Ramos (cell line): ENCODE data around the gene GABRB1.

Experiments
- in situ Hi-C: fragments of 300-500 bp; cut with MboI; formaldehyde crosslinking; loops from one replicate; pipeline ENCODE4 v1.14.3; 2022; ENCODE audit warnings: low sequenced_read_pairs; ENCODE audit not compliant: unreplicated experiment

GABRB1 gene

DNA sequence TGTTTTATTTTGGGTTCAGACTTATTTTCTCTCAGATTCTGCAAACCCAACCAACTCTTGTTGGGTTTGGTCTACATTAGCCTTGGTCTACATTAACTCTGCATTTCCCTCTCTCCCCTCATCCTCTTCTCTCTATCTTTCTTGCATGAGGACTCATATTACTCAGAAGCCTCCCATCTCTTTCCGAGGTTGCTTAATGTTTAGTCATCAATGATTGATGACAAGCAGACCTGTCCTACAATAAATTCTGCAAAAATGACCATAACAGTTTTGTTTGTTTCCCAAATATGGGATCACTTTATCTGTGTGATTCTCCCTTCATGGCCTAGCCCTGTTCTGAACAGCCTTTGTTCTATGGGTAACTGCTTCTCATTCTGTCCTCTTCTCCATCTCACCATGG lies 75.2 kb downstream of the GABRB1 start:
- in situ Hi-C loops, result no loop called here

DNA sequence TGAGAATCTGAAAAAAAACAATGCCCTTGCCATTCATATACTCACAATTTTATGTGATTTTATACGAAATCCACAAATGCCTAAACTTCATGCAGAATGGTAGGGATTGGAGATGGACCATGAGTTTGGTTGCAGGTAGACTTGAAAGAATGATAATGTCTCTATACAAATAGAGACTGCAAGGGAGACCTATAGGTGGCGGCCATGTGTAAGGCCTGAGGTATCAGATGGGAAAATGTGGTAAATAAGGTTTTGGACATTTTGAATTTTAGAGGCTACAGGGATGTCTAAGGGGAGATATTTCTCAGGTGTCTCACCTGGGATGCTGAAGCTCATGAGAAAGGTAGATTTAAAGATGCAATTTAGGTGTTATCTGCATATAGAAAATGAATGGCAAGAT lies 78.0 kb downstream of the GABRB1 start:
- in situ Hi-C loops, result no loop called here

DNA sequence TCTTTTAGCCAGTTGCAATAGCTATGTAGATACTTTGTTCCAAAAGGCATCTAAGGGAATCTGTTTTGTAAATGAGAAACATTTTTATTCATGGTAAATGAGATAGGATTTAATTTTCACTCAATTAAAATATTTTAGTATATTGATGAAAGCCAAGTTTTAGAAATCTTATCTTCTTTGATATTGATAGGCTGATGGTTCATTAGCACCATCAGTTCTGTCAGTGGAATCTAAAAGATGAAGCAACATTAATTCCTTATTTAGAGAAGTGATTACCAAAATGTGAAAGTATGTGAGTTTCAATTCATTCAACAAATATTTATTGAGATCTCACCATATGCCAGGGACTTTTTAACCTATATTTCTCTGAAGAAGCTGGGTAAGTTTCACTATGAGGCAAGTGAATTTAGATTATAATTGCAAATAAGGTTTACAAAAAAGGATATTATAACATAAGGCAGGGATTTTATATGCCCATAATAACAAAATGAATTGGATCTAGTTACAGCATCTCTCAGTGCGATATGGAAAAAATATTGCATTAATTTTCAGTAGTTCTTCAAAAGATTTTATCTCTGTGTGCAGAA lies 79.3 kb downstream of the GABRB1 start:
- in situ Hi-C loops, result no loop called here

DNA sequence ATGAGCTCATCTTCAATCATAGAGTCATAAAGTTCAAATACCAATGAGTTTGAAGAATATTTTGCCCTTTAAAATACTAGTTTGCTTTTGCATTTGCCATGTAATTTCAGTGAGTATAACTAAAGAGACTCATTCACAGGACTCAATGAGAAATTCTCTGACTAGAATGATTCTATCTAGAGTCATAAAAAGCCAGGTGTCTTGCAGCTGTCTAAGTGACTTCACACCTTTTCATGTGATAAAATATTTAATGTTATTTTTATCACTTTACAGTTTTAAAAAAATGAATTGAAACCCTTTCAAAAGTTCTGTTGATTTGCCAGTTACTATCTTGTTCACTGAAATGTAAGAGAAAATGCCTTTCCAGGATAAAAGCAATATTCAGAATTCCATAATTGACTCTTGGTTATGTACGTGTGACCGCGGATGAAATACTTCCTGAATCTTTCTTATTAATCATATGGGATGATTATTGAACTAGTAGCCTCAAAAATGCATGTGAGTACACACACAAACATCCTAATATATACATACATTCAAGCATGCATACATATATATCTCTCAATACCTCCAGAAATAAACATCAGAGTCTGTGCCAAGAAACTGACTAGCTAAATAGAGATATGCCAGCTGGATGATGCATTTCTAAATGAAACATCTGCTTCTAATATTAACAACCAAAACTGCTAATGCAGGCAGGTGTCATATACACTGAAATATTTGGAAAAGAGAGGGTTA lies 87.0 kb downstream of the GABRB1 start:
- in situ Hi-C loops, result no loop called here

DNA sequence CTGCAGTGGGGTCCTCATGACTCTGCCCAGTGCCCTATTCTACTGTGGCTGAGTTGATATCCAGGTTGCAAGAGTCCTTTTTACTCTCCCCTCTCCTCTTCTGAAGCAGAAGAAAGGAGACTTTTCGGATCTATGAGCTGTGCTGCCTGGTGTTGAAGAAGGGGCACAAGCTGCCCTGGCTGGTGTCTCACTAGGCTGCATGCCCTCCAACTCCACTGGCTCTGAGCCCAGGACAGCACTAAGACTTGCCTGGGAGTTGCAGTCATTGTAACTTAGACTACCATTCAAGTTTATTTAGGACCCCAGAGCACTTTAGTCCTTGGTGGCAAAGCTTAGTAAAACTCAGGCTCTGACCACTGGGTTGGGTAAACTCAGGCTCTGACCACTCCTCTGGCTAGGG lies 89.4 kb downstream of the GABRB1 start:
- in situ Hi-C loops, result no loop called here

DNA sequence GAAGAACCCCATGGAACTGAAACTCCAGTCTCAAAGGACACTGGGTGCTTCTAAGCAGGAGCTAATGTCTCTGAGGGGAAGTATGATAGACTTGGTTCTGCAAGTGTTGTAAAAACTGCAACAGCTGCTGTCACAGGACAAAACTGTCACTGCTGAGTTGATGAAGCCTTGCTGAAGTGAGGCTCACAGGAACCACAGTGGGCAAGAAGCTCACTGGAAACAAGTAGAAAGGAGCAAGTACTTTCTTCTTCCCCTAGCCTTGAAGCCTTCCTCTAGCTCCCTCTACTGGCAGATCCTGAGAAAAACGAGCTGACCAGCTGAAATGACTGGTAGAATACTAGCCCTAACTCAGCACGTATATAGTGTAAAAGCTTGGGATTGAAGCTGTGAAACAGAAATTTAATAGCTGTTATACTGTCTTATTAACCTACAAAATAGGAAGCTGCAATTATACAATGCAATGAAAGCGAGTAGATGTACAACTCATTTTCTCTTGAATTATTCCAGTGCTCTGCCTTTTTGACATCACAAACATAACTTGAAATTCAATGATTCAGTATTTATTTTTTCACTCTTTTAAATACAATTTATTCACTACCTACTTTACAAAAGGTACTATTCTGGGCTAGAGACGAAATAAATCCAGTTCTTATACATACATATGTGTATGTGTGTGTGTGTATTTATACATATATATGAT lies 91.4 kb downstream of the GABRB1 start:
- in situ Hi-C loops, result no loop called here

DNA sequence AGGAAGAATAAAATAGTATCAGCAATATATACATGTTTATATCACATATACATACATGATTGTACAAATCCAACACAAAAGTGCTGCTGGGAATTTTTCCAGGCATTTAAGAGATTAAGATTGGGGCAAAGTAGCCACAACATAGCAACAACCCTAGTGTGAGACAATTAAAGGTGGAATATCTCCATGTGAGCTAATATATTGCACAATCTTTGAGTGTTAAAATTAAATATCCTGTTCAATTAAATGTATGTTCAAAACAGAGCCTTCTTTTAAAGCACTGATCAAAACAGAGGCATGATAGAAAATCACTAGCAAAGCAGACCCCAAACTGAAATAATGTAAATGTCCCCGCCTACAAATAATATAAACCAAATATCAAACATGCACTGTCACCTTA lies 97.6 kb downstream of the GABRB1 start:
- in situ Hi-C loops, result no loop called here

DNA sequence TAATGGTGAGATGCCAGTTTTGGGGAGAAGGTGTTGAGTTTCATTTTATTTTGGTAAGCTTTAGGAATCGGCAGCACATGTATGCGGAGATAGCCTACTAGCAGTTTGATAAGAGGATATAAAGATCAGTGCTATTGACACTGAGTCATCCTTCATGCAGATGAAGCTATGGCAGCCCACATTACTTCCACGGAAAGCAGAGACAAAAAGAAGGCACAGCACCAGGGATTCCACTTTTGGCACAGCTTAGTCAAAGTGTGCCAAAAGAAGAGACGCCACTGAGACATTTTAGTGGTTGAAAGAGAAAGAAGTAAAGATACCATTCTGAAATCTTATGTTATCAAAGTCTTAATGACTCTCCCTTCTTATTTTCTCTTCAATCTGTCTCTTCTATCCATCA lies 103.8 kb downstream of the GABRB1 start:
- in situ Hi-C loops, result no loop called here

DNA sequence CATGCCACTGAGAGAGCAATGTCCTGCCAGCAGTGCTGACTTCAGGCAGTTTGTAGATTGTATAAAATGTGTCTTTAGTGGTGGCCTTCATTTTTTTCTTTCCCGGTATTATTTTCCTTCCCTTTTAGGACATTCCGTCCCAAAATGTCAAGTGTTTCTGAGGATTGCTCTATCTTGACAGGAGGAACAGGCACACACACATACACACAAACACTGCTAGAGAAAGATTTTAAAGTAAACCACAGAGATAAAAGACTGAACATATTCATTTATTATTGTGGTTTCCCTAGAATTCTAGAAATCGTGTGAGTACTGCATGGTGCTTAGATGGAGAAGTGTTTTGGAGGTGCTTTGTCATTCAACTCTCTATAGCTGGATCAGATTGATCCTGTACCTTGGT lies 111.9 kb downstream of the GABRB1 start:
- in situ Hi-C loops, result no loop called here

DNA sequence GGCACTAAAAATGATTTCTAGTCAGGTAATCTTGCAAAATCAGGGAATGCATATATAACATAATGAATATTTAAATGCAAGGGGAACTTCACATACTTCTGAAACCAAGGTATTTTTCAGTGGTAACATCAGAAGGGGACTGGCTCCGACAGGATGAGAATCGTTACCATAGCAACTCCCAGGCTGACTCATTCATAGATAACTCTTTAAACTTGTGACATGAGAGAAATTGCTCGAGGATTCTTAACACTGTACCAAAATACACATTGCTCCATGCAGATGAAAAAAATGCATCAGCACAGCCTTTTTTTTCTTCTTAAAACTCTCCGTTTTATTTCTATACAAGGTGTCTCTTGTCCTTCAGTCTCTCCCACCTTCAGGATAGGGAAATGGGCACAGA lies 114.3 kb downstream of the GABRB1 start:
- in situ Hi-C loops, result no loop called here

DNA sequence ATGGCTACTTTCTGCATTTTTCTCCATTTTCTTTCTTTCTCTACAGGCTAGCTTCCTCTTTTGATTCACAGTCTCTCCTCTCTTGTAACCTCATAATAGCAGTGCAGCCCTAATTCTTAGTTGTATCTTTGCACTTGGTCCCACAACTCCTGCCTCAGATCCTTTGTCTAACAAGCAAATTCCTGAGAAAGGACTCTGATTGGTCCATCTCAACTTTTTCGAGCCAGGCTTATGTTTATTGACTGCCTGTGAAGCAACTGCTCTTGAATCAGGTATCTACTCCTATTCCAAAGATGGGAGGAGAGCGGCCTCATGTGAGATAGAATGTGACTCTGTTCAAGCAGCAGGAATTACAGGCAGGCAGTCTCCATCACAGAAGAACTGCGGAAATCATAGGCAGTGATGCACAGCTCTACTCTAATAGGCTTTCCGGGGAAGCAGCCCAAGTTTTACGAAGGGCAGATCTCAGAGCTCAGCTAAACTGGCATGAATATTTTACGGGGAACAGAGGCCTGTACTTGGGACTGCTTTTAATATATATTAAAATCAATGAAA lies 123.5 kb downstream of the GABRB1 start:
- in situ Hi-C loops, result no loop called here

DNA sequence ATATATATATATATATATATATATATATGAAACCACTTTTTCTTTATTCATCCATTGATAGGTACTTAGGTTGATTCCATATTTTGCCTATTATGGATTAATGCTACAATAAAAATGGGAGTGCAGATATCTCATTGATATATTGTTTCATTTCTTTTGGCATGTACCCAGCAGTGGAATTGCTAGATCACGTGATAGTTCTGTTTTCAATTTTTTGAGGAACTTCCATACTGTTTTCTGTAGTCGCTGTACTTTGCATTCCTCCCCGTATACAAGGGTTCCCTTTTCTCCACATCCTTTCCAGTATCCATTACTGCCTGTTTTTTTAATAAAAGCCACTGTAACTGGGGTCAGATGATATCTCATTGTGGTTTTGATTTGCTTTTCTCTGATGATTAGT lies 124.6 kb downstream of the GABRB1 start:
- in situ Hi-C loops, result no loop called here

DNA sequence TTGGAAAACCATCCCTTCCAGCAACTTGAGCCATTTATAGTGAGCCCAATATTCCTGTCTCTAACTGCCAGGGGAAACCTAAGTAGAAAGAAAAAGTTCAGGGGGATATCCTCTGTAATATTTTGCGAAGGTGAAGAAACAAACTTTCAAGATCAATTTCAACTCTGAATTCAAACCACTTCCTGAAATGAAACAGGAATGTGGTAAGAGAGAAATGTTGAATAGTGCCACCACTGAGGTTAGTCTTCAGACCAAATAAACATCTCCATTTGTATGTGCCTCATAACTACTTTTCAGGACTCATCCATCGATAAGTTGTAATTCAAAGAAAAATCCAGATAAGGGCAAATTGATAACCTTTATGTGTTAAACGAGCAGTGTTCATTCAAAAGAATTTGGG lies 128.7 kb downstream of the GABRB1 start:
- in situ Hi-C loops, result no loop called here

DNA sequence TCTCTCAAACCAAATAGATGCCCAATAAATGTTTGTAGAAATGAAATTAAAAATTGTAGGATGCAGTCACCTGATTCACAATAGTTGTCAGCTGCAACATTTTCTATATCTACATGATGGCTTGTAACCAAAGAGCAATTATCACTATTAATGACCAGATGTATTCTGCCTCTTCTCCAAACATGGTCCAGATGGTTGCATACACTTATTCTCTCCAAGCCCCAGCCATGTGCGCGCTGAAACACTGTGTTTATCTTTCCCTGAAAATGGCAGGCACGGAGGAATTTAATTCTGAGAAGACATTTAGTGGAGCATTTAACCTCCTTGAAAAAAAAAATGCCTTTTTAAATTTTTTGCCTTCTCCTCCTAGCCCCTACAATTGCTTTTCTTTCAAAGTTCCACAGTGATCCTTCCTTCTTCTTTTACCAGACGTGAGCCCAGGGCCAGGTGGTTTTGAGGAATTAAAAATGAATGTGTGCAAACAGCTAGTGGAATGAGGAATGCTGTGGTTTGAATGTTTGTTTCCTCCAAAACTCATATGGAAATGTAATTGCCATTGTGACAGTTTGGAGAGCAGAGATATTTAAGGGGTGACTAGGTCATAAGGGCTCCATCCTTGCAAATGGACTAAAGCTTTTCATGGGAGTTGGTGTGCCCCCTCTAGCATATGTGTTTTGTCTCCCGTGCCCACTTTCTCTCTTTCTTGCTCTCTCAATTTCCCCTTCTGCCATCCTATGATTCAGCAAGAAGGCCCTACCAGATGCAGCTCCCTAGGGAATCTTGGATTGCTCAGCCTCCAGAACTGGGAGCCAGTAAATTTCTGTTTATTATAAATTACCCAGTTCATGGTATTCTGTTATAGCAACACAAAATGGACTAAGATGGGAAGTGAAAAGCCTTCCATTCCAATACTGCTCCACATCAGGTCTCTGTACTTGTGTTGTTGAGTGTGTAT lies 136.0 kb downstream of the GABRB1 start:
- in situ Hi-C loops, result no loop called here

DNA sequence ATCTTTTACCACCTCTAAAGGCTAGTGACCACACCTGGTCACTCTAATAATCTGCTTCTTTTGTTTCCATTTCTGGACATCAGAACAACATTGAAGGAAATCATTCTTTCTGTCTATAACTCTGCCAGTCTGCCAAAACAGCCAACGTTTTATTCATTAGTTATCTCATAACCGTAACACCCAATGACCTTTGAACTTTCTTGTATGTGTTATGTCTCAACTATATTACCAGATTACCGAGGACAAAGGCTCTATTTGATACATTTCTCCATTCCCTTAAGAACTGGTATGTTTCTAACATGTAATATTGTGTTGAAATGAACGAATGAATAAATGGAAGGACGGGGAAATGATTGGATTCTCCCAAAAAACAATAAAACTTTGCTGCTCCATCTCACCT lies 152.7 kb downstream of the GABRB1 start:
- in situ Hi-C loops, result no loop called here

DNA sequence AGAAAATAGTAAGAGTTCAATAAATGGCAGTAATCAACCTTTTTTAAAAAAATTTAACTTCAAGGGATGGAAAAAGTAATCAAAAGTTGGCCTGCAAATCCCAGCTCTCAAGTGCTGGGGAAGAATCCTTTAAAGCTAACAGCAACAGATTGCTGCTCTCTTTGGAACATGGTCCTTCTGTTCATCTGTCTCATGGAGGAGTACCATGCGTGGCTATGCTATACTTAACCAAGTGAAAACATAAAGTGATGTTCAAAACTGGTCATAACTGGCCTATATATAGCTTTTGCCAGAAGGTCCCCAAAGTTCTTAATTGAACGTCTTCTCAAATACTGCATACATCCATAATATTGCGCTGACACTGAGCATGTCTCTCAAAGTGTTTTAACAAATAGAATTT lies 154.4 kb downstream of the GABRB1 start:
- in situ Hi-C loops, result no loop called here

DNA sequence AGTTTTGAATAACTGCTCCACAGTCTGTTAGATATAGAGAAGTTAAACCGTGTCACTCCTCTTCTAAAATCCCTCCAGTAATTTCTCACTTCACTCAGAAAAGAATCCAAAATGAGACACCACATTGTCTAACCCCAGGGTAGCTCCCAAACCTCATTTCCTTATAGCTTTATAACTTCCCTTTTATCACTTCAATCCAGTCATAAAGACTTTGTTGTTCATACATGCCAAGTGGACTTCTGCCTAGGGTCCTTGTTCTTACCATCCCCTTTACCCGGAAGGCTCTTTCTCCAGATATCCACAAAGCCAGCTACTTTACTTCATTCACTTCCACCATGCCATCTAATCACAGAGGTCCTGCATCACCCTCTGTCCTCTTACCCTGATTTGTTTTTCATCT lies 156.2 kb downstream of the GABRB1 start:
- in situ Hi-C loops, result no loop called here

DNA sequence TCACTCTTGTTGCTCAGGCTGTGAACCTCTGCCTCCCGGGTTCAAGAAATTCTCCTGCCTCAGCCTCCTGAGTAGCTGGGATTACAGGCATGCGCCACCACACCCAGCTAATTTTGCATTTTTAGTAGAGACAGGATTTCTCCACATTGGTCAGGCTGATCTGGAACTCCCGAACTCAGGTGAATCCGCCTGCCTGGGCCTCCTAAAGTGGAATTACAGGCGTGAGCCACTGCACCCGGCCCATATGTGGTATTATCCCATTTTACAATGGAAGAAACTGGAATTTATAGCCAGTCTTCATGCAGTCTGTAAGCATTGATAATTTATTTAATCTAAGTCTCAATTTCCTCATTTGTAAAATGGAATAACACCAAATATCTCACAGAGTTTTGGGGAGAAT lies 161.8 kb downstream of the GABRB1 start:
- in situ Hi-C loops, result no loop called here

DNA sequence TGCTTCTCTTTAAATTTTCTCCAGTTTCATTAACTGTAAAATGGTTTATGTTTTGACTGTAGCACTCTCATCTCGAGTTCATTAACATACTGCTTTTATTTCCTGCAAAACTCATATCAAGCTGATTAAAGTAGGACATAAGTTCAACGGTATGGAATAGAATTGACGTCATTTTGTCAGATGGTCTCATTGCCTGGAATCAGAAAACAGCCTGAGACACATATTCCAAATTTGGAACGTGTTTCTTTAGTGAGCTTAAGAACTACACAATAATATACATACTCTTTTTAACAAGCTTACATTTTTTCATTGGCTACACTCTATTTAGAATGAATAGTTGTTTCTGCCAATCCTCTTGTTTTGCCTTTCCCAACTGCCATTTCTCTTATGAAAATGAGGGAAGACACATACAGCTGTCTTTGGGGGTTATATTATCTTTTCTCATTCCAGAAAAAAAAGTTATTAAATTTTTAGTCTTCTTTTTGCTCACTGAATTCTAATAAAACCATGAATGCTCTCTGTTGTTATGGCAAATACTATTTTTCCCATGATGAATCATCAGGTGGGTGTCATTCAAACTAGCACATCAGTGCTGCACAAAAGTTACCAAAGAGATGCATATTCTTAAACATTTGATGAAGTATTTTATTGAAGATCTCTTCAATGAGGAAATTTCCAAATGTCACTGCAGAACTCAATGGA lies 162.8 kb downstream of the GABRB1 start:
- in situ Hi-C loops, result no loop called here

DNA sequence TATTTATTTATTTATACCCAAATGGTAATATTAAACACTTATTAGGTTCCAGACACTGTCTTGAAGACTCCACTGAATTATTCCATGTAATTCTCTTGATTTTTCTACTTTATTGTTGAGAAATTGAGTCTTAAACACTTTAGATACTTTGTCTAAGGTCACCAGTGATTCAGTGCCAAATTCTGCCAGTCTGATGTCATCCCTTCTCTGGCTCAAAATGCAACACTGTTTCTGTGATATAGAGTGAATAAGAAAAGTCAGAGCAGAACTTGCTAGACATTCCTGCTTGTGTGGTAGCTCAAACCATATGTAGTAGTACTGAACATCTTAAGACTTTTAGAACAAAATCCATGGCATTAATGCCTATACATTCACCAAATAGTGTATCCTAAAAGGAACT lies 164.3 kb downstream of the GABRB1 start:
- in situ Hi-C loops, result no loop called here
